HG02588 (cell line): ENCODE data around the gene GAB4.
"Not testable (repeated sequence)": the region's sequence is repeated elsewhere in the genome, so short reads cannot be mapped to it uniquely, and the experiment has no call there.

Experiments
- ATAC-seq: cut with Tn5 transposase; IDR thresholded peaks from one replicate; pipeline ENCODE4 v1.9.1; 2021; ENCODE audit warnings: mild to moderate bottlenecking, moderate library complexity; ENCODE audit not compliant: unreplicated experiment

Gene GAB4

GRCh38 chr22:17007852-17008731, at the start of gene GAB4:
GAB4 (minus strand) TSS chr22:17008222; CDS start chr22:17008114, 108 bp downstream.
- no peak for ATAC-seq

GRCh38 chr22:17056807-17057206, 48.8 kb upstream of the GAB4 start:
- no peak for ATAC-seq

GRCh38 chr22:17056058-17056457, 48.0 kb upstream of the GAB4 start:
- no peak for ATAC-seq

- ATAC-seq: no peak
These were observed 39.6 kb upstream of the GAB4 start for GRCh38 chr22:17047656-17048055.

- ATAC-seq: no peak
These were observed 38.7 kb upstream of the GAB4 start for GRCh38 chr22:17046566-17047348.

- no peak for ATAC-seq
These were observed 35.5 kb upstream of the GAB4 start for GRCh38 chr22:17043521-17043920.

- ATAC-seq: peak; percentile 59
These were observed 29.1 kb upstream of the GAB4 start for GRCh38 chr22:17036842-17037711.

GRCh38 chr22:17035976-17036841, 28.2 kb upstream of the GAB4 start:
- peak; percentile 17 for ATAC-seq

- ATAC-seq: no peak
These were observed 27.2 kb upstream of the GAB4 start for GRCh38 chr22:17035246-17035645.

- ATAC-seq: not testable (repeated sequence)
These were observed 26.5 kb upstream of the GAB4 start for GRCh38 chr22:17034532-17034931.

GRCh38 chr22:17032277-17032676, 24.3 kb upstream of the GAB4 start:
- ATAC-seq: not testable (repeated sequence)

GRCh38 chr22:17024380-17024779, 16.4 kb upstream of the GAB4 start:
- not testable (repeated sequence) for ATAC-seq

GRCh38 chr22:17015552-17015951, 7.5 kb upstream of the GAB4 start:
- ATAC-seq: not testable (repeated sequence)

GRCh38 chr22:17014101-17014440, 6.0 kb upstream of the GAB4 start:
- not testable (repeated sequence) for ATAC-seq

- no peak for ATAC-seq
These were observed 5.5 kb upstream of the GAB4 start for GRCh38 chr22:17013396-17014100.

GRCh38 chr22:17012267-17012666, 4.2 kb upstream of the GAB4 start:
- ATAC-seq: no peak

GRCh38 chr22:17009640-17010291, 1.7 kb upstream of the GAB4 start:
- ATAC-seq: no peak

- ATAC-seq: no peak
These were observed 765 bp downstream of the GAB4 start for GRCh38 chr22:17007257-17007656.

- ATAC-seq: no peak
These were observed 18.1 kb downstream of the GAB4 start for GRCh38 chr22:16989915-16990314.
